WI38 (cell line): Measurements from ENCODE around the gene RIT2.

Experiments
- H3K4me3 ChIP-seq: 2 replicates; pipeline ENCODE4 v1.5.1; 2011; ENCODE audit warnings: low read depth, mild to moderate bottlenecking, control low read depth, low read length
- CTCF ChIP-seq: IDR thresholded peaks from 2 replicates; pipeline ENCODE4 v1.5.1; 2012; ENCODE audit warnings: low read depth, mild to moderate bottlenecking, control low read depth, low read length

RIT2 gene

GRCh38 chr18:43115076-43115921, at the start of gene RIT2:
RIT2 (minus strand) TSS chr18:43115685.
- H3K4me3 ChIP-seq = no peak within 1 kb of the TSS
- TF ChIP-seq CTCF = no peak

GRCh38 chr18:43161528-43161927, 46.0 kb upstream of the RIT2 start:
- no peak overlapping the region for H3K4me3 ChIP-seq
- no peak for TF ChIP-seq CTCF

- no peak for TF ChIP-seq CTCF
These were observed 45.0 kb upstream of the RIT2 start for GRCh38 chr18:43160509-43160908.

GRCh38 chr18:43159926-43160325, 44.4 kb upstream of the RIT2 start:
- no peak for TF ChIP-seq CTCF
- H3K4me3 ChIP-seq = no peak overlapping the region

More at GRCh38 chr18:43160509-43160908, 45.0 kb upstream of the RIT2 start:
- no peak overlapping the region for H3K4me3 ChIP-seq

- TF ChIP-seq CTCF = no peak
- no peak overlapping the region for H3K4me3 ChIP-seq
These were observed 43.7 kb upstream of the RIT2 start for GRCh38 chr18:43159086-43159770.

- no peak overlapping the region for H3K4me3 ChIP-seq
- no peak for TF ChIP-seq CTCF
These were observed 42.9 kb upstream of the RIT2 start for GRCh38 chr18:43158381-43158780.

- no peak overlapping the region for H3K4me3 ChIP-seq
- no peak for TF ChIP-seq CTCF
These were observed 40.4 kb upstream of the RIT2 start for GRCh38 chr18:43155842-43156241.
